ENCODE results near the gene TMEM131. TPM values are rescaled to one million over a fixed set of nuclear protein-coding genes. Genes with fewer than 3 reads are reported as not detected.
"Not testable (repeated sequence)": the region's sequence is repeated elsewhere in the genome, so short reads cannot be mapped to it uniquely, and the experiment has no call there.

TMEM131 gene
- total RNA-seq, 2 donors from 2014 or later: 20.7 to 21.8 TPM

DNA sequence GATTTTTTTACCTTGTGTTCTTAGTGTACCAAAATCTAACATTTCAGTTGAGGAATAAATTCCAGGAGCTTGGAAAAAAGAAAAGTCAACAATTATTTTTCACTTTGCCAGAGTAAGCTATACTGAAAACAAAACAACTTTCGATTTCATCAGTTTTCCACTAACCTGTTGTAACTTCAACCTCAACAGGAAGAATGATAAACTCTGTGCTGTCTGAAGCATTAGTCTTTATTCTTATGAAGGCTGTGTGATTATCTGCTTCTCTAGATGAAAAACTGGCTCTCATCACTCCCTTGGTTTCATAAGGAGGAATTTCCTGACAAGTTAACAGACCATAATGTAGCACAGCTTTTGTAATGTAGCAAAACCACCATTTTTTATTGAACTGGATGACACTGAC lies 161.1 kb downstream of the TMEM131 start:
- Histone ChIP-seq H3K9me3 (no peaks in the 10 kb centered on the region), H3K4me3 (no peak overlapping the region), H3K4me1 (no peaks in the 10 kb centered on the region), H3K36me3 (peaks cover 5% of the 10 kb centered on the region), H3K27me3 (no peaks in the 10 kb centered on the region), H3K27ac (no peak overlapping the region)
- TF ChIP-seq, protein P1, sequence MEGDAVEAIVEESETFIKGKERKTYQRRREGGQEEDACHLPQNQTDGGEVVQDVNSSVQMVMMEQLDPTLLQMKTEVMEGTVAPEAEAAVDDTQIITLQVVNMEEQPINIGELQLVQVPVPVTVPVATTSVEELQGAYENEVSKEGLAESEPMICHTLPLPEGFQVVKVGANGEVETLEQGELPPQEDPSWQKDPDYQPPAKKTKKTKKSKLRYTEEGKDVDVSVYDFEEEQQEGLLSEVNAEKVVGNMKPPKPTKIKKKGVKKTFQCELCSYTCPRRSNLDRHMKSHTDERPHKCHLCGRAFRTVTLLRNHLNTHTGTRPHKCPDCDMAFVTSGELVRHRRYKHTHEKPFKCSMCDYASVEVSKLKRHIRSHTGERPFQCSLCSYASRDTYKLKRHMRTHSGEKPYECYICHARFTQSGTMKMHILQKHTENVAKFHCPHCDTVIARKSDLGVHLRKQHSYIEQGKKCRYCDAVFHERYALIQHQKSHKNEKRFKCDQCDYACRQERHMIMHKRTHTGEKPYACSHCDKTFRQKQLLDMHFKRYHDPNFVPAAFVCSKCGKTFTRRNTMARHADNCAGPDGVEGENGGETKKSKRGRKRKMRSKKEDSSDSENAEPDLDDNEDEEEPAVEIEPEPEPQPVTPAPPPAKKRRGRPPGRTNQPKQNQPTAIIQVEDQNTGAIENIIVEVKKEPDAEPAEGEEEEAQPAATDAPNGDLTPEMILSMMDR (IDR thresholded peaks at IDR 0.05): no peak
- no peak for DNase-seq (ENCODE audit: low spot score)

DNA sequence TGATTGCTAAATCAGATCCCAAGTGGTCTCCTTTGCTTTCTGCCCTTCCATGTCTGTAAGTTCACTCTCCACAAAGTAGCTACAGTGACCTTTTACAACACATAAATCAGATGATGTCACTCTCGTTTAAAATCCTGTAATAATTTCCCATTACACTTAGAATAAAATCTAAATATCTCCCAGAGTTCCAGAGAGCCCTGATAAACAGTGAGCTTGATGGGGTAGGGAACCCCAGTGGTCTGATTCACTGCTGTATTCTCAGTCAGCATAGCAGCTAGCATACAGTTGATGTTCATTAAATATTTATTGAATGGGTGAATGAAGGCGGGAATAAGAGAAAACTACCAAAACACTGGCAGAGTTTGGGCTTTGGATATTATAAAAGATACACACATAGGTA lies 164.6 kb downstream of the TMEM131 start:
- TF ChIP-seq, protein P1 (IDR thresholded peaks at IDR 0.05): no peak
- DNase-seq (ENCODE audit: low spot score): no peak
- H3K27me3 ChIP-seq: no peaks in the 10 kb centered on the region
- H3K4me1 ChIP-seq: no peaks in the 10 kb centered on the region
- H3K4me3 ChIP-seq: no peak overlapping the region
- H3K36me3 ChIP-seq: peaks cover 5% of the 10 kb centered on the region
- H3K27ac ChIP-seq: no peak overlapping the region
- no peaks in the 10 kb centered on the region for H3K9me3 ChIP-seq

DNA sequence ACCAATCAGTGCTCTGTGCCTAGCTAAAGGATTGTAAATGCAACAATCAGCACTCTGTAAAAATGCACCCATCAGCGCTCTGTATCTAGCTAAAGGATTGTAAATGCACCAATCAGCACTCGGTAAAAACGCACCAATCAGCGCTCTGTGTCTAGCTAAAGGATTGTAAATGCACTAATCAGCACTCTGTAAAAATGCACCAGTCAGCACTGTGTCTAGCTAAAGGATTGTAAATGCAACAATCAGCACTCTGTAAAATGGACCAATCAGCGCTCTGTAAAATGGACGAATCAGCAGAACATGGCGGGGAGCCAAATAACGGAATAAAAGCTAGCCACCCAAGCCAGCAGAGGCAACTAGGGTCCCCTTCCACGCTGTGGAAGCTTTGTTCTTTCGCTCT lies 166.5 kb downstream of the TMEM131 start:
- not testable (repeated sequence) for H3K27ac ChIP-seq; H3K4me3 ChIP-seq; H3K36me3 ChIP-seq; DNase-seq (ENCODE audit: low spot score); H3K4me1 ChIP-seq; H3K9me3 ChIP-seq; H3K27me3 ChIP-seq

DNA sequence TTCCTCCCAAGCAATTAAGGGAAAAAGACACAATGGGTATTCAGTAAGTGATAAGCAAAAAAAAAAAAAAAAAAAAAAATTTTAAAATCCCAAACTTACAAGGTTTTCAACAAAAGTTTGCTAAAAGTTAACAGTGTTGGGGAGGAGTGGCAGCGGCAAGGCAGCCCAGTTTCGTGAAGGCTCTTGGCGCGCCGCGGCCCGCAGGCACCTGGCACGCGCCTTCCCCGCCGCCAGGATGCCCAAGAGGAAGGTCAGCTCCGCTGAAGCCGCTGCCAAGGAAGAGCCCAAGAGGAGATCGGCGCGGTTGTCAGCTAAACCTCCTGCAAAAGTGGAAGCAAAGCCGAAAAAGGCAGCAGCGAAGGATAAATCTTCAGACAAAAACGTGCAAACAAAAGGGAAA lies 168.7 kb downstream of the TMEM131 start:
- not testable (repeated sequence) for H3K27me3 ChIP-seq; H3K27ac ChIP-seq; DNase-seq (ENCODE audit: low spot score); H3K36me3 ChIP-seq; H3K9me3 ChIP-seq; H3K4me3 ChIP-seq; H3K4me1 ChIP-seq

DNA sequence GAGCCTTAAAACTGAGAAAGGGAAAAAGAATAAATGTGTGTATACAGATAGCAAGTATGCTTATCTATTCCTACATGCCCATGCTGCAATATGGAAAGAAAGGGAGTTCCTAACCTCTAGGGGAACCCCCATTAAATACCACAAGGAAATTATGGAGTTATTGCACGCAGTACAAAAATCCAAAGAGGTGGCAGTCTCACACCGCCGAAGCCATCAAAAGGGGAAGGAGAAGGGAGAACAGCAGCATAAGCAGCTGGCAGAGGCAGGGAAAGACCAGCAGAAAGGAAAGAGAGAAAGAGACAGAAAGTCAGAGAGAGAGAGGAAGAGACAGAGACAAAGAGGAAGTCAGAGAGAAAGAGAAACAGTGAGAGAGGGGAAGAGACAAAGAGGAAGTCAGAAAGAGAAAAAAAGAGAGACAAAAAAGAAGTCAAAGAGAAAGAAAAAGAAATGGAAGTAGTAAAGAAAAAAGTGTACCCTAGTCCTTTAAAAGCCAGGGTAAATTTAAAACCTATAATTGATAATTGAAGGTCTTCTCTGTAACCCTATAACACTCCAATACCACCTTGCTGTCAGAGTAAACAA lies 169.4 kb downstream of the TMEM131 start:
- not testable (repeated sequence) for DNase-seq (ENCODE audit: low spot score); H3K4me3 ChIP-seq; H3K27me3 ChIP-seq; H3K9me3 ChIP-seq; H3K36me3 ChIP-seq; H3K4me1 ChIP-seq; H3K27ac ChIP-seq

DNA sequence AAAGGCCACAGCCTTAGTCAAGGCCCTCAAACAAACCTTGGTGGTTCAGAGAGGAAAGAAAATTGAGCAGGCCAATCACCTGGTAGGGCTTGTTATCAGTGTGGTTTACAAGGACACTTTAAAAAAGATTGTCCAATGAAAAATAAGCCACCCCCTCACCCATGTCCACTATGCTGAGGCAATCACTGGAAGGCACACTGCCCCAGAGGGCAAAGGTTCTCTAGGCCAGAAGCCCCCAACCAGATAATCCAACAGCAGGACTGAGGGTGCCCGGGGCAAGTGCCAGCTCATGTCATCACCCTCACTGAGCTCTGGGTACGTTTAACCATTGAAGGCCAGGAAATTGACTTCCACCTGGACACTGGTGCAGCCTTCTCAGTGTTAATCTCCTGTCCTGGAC lies 171.7 kb downstream of the TMEM131 start:
- not testable (repeated sequence) for H3K36me3 ChIP-seq; DNase-seq (ENCODE audit: low spot score); H3K27ac ChIP-seq; H3K27me3 ChIP-seq; H3K9me3 ChIP-seq; H3K4me1 ChIP-seq; H3K4me3 ChIP-seq

DNA sequence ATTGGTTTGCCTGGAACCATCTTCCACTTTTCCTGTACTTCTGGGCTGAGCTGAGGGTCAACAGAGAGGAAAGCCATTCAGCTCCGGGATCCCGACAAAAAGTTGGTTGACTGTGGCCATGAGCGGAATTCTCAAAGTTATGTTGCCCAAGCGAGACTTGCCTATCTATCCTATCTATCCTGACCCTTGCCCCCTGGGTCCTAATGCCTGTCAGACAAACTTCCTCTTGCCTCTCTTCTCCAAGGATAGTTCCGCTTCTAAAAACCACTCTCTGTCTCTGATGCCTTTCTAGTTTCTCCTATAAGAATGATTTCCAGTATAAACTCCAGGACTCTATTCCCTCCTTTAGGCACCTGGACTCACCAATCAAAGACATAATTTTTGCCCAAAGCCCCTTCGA lies 173.9 kb downstream of the TMEM131 start:
- H3K9me3 ChIP-seq; H3K4me3 ChIP-seq; H3K4me1 ChIP-seq; DNase-seq (ENCODE audit: low spot score); H3K27ac ChIP-seq; H3K27me3 ChIP-seq; H3K36me3 ChIP-seq: not testable (repeated sequence)

DNA sequence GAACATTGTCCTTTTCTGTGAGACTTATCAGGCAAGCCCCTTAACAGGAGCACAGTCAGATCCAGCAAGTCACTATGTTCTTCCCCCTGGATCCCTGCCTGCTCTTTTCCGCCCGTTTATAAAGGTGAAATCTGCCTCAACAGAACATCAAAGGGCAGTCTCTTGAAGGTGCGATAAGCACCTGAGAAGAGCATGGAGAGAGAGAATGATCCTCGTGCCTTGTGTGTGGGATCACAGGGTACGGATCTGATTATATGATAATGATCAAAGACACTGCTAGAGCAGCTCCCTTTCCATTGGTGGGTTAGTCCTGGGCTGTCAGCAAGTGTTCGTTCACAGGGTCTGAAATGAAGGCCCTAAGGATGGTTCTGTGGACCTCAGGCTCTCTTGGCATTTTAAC lies 176.0 kb downstream of the TMEM131 start:
- Histone ChIP-seq H3K4me1 (no peaks in the 10 kb centered on the region), H3K4me3 (no peak overlapping the region), H3K9me3 (no peaks in the 10 kb centered on the region), H3K27ac (no peak overlapping the region), H3K36me3 (no peaks in the 10 kb centered on the region), H3K27me3 (no peaks in the 10 kb centered on the region)
- no peak for DNase-seq (ENCODE audit: low spot score)
- TF ChIP-seq, protein P1 (IDR thresholded peaks at IDR 0.05): no peak
